Ascending aorta (tissue), 2 donors: ENCODE data around the gene ANKS3. TPM values are rescaled to one million over a fixed set of nuclear protein-coding genes. Genes with fewer than 3 reads are reported as not detected.

Experiments
- DNase-seq, 2 donors: peaks; one replicate each; pipeline ENCODE4 v3.0.0-alpha.2; 2019; ENCODE audit warnings: low spot score in 2 of 2
- H3K27ac ChIP-seq, 2 donors: fragments of 200-600 bp; sonication (generic); one replicate each; pipeline ENCODE4 v1.5.1; 2016 to 2017; ENCODE audit warnings: mild to moderate bottlenecking in 1 of 2
- H3K27me3 ChIP-seq: fragments of 200-600 bp; sonication (generic); one replicate; pipeline ENCODE4 v1.5.1; 2017
- H3K36me3 ChIP-seq, 2 donors: fragments of 200-600 bp; sonication (generic); one replicate each; pipeline ENCODE4 v1.5.1; 2016
- H3K4me1 ChIP-seq, 2 donors: fragments of 200-600 bp; sonication (generic); one replicate each; pipeline ENCODE4 v1.5.1; 2016 to 2017; ENCODE audit warnings: mild to moderate bottlenecking in 1 of 2
- H3K4me3 ChIP-seq, 2 donors: fragments of 200-600 bp; sonication (generic); one replicate each; pipeline ENCODE4 v1.5.1; 2016 to 2017; ENCODE audit warnings: mild to moderate bottlenecking in 1 of 2
- H3K9me3 ChIP-seq, 2 donors: fragments of 200-600 bp; sonication (generic); one replicate each; pipeline ENCODE4 v1.5.1; 2016
- intact Hi-C: fragments of 100-400 bp; cut with DNase I; formaldehyde crosslinking; loops from one replicate; pipeline ENCODE4 v1.15.1; 2023
- total RNA-seq: library from RNA; depleted of rRNA; stranded (reverse); fragments of >200 nt; gene quantifications from one replicate; pipeline ENCODE4 v1.1.0, GENCODE V29; 2016
- TF ChIP-seq, protein P1 (sequence below), 3 experiments: fragments of 200-600 bp in 2 of 3; fragments of 450-650 bp in 1 of 3; sonication (generic) in 2 of 3; IDR thresholded peaks; one replicate each; pipeline ENCODE4 v1.5.1; 2016 to 2019; ENCODE audit warnings: antibody characterized with exemption in 3 of 3, mild to moderate bottlenecking in 1 of 3, moderate library complexity in 1 of 3

ANKS3 gene
- total RNA-seq, 1 donor from 2014 or later = 55.9 TPM

DNA sequence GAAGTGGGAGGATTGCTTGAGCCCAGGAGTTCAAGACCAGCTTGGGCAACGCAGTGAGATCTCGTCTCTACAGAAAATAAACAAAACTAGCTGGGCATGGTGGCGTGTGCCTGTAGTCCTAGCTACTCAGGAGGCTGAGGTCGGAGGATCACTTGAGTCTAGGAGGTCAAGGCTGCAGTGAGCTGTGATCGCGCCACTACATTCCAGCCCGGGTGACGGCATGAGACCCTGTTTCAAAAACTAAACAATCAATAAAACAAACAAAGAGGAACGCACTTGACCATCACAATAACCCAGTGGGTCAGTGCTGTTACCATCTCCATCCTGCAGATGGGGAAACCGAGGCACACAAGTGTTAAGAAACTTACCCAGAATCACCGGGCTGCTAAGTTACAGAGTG is 19.2 kb upstream of the ANKS3 start:
- no peak for DNase-seq
- intact Hi-C loops = no loop called here
- Histone ChIP-seq H3K4me3 (no peak overlapping the region), H3K36me3 (peaks cover 74 to 87% of the 10 kb centered on the region in 2 donors), H3K9me3 (no peaks in the 10 kb centered on the region), H3K27me3 (no peaks in the 10 kb centered on the region), H3K27ac (no peak overlapping the region), H3K4me1 (no peaks in the 10 kb centered on the region)
- TF ChIP-seq, protein P1, sequence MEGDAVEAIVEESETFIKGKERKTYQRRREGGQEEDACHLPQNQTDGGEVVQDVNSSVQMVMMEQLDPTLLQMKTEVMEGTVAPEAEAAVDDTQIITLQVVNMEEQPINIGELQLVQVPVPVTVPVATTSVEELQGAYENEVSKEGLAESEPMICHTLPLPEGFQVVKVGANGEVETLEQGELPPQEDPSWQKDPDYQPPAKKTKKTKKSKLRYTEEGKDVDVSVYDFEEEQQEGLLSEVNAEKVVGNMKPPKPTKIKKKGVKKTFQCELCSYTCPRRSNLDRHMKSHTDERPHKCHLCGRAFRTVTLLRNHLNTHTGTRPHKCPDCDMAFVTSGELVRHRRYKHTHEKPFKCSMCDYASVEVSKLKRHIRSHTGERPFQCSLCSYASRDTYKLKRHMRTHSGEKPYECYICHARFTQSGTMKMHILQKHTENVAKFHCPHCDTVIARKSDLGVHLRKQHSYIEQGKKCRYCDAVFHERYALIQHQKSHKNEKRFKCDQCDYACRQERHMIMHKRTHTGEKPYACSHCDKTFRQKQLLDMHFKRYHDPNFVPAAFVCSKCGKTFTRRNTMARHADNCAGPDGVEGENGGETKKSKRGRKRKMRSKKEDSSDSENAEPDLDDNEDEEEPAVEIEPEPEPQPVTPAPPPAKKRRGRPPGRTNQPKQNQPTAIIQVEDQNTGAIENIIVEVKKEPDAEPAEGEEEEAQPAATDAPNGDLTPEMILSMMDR (IDR thresholded peaks at IDR 0.05) = no peak

GRCh38 chr16:4752351-4753100 is 18.5 kb upstream of the ANKS3 start:
- H3K4me3 ChIP-seq = no peak overlapping the region
- H3K36me3 ChIP-seq = peaks cover 67 to 80% of the 10 kb centered on the region in 2 donors
- no peak for DNase-seq
- TF ChIP-seq, protein P1 (IDR thresholded peaks at IDR 0.05) = no peak
- no peak overlapping the region for H3K27ac ChIP-seq
- H3K9me3 ChIP-seq = no peaks in the 10 kb centered on the region
- no peaks in the 10 kb centered on the region for H3K4me1 ChIP-seq
- intact Hi-C loops = no loop called here
- H3K27me3 ChIP-seq = no peaks in the 10 kb centered on the region

- Histone ChIP-seq H3K9me3 (no peaks in the 10 kb centered on the region), H3K36me3 (peaks cover 52 to 67% of the 10 kb centered on the region in 2 donors), H3K4me1 (peaks cover 0 to 3% of the 10 kb centered on the region in 2 donors), H3K4me3 (no peak overlapping the region), H3K27me3 (no peaks in the 10 kb centered on the region), H3K27ac (no peak overlapping the region)
- intact Hi-C loops = no loop called here
- TF ChIP-seq, protein P1 (IDR thresholded peaks at IDR 0.05) = no peak
- DNase-seq = no peak
These were observed 16.8 kb upstream of the ANKS3 start for GRCh38 chr16:4750896-4751295.

- TF ChIP-seq, protein P1 (IDR thresholded peaks at IDR 0.05) = no peak
- Histone ChIP-seq H3K27me3 (no peaks in the 10 kb centered on the region), H3K4me3 (no peak overlapping the region), H3K9me3 (no peaks in the 10 kb centered on the region), H3K27ac (no peak overlapping the region), H3K36me3 (peaks cover 41 to 57% of the 10 kb centered on the region in 2 donors), H3K4me1 (peaks cover 0 to 3% of the 10 kb centered on the region in 2 donors)
- intact Hi-C loops = no loop called here
- DNase-seq = no peak
These were observed 15.7 kb upstream of the ANKS3 start for GRCh38 chr16:4749700-4750257.

GRCh38 chr16:4748682-4749411 is 14.8 kb upstream of the ANKS3 start:
- H3K4me1 ChIP-seq = peaks cover 0 to 3% of the 10 kb centered on the region in 2 donors
- no peak for DNase-seq
- peaks cover 33 to 50% of the 10 kb centered on the region in 2 donors for H3K36me3 ChIP-seq
- intact Hi-C loops = no loop called here
- TF ChIP-seq, protein P1 (IDR thresholded peaks at IDR 0.05) = no peak
- no peak overlapping the region for H3K4me3 ChIP-seq
- no peaks in the 10 kb centered on the region for H3K27me3 ChIP-seq
- H3K9me3 ChIP-seq = no peaks in the 10 kb centered on the region
- H3K27ac ChIP-seq = no peak overlapping the region
